Stimulated activated naive CD8-positive, alpha-beta T cell treated with anti-CD3 and anti-CD28 coated beads, Interleukin-15, Interleukin-2, amounts not matched to agents 100 ng/mL and 50 ng/mL, for 24 hours (primary cell): ENCODE measurements around the gene CD59.
"Not testable (repeated sequence)": the region's sequence is repeated elsewhere in the genome, so short reads cannot be mapped to it uniquely, and the experiment has no call there.

Experiments
- H3K27ac Mint-ChIP-seq: one replicate; pipeline ENCODE4 v1.8.0; 2021; ENCODE audit warnings: mild to moderate bottlenecking, mixed read lengths
- H3K27me3 Mint-ChIP-seq: one replicate; pipeline ENCODE4 v1.8.0; 2021; ENCODE audit warnings: mixed read lengths
- H3K36me3 Mint-ChIP-seq: one replicate; pipeline ENCODE4 v1.8.0; 2021; ENCODE audit warnings: low read depth, mixed read lengths
- H3K4me1 Mint-ChIP-seq: one replicate; pipeline ENCODE4 v1.8.0; 2021; ENCODE audit warnings: low read depth, mixed read lengths
- H3K4me3 Mint-ChIP-seq: one replicate; pipeline ENCODE4 v1.8.0; 2021; ENCODE audit warnings: mild to moderate bottlenecking, mixed read lengths
- H3K9me3 Mint-ChIP-seq: one replicate; pipeline ENCODE4 v1.8.0; 2021; ENCODE audit warnings: mixed read lengths

Gene CD59

GRCh38 chr11:33730716-33731115 is 5.5 kb downstream of the CD59 start:
- Mint-ChIP-seq H3K4me3 (no peak overlapping the region), H3K9me3 (no peaks in the 10 kb centered on the region), H3K4me1 (peaks cover 46% of the 10 kb centered on the region), H3K27ac (no peak overlapping the region), H3K27me3 (peaks cover 6% of the 10 kb centered on the region), H3K36me3 (peaks cover 15% of the 10 kb centered on the region)

- not testable (repeated sequence) for H3K4me3 Mint-ChIP-seq, H3K9me3 Mint-ChIP-seq, H3K27ac Mint-ChIP-seq
- Mint-ChIP-seq H3K36me3 (peaks cover 15% of the 10 kb centered on the region), H3K4me1 (peaks cover 41% of the 10 kb centered on the region), H3K27me3 (peaks cover 11% of the 10 kb centered on the region)
Measured at GRCh38 chr11:33729072-33729664, 7.1 kb downstream of the CD59 start.

- H3K4me3 Mint-ChIP-seq, H3K27ac Mint-ChIP-seq, H3K27me3 Mint-ChIP-seq, H3K9me3 Mint-ChIP-seq: not testable (repeated sequence)
- Mint-ChIP-seq H3K36me3 (peaks cover 10% of the 10 kb centered on the region), H3K4me1 (peaks cover 45% of the 10 kb centered on the region)
Measured at GRCh38 chr11:33727539-33727938, 8.7 kb downstream of the CD59 start.

- H3K36me3 Mint-ChIP-seq = peaks cover 9% of the 10 kb centered on the region
Measured at GRCh38 chr11:33725496-33725895, 10.7 kb downstream of the CD59 start.

GRCh38 chr11:33724644-33725035 is 11.6 kb downstream of the CD59 start:
- Mint-ChIP-seq H3K9me3 (no peaks in the 10 kb centered on the region), H3K4me1 (peaks cover 43% of the 10 kb centered on the region), H3K4me3 (no peak overlapping the region), H3K27ac (no peak overlapping the region), H3K36me3 (peaks cover 15% of the 10 kb centered on the region), H3K27me3 (peaks cover 7% of the 10 kb centered on the region)

More at GRCh38 chr11:33725496-33725895, 10.7 kb downstream of the CD59 start:
- Mint-ChIP-seq H3K4me3 (no peak overlapping the region), H3K27ac (no peak overlapping the region), H3K9me3 (no peaks in the 10 kb centered on the region), H3K27me3 (peaks cover 7% of the 10 kb centered on the region), H3K4me1 (peaks cover 43% of the 10 kb centered on the region)

- H3K36me3 Mint-ChIP-seq = peaks cover 16% of the 10 kb centered on the region
- H3K4me3 Mint-ChIP-seq = peak overlapping the region; percentile 8
- H3K9me3 Mint-ChIP-seq = no peaks in the 10 kb centered on the region
- peaks cover 43% of the 10 kb centered on the region for H3K4me1 Mint-ChIP-seq
- H3K27ac Mint-ChIP-seq = peak overlapping the region; percentile 83
- peaks cover 7% of the 10 kb centered on the region for H3K27me3 Mint-ChIP-seq
Measured at GRCh38 chr11:33723238-33723881, 12.9 kb downstream of the CD59 start.

GRCh38 chr11:33722590-33723234 is 13.5 kb downstream of the CD59 start:
- Mint-ChIP-seq H3K27ac (peak overlapping the region; percentile 83), H3K36me3 (peaks cover 16% of the 10 kb centered on the region), H3K9me3 (no peaks in the 10 kb centered on the region), H3K4me1 (peaks cover 42% of the 10 kb centered on the region), H3K4me3 (peak overlapping the region; percentile 8), H3K27me3 (peaks cover 7% of the 10 kb centered on the region)

GRCh38 chr11:33721984-33722383 is 14.2 kb downstream of the CD59 start:
- H3K27ac Mint-ChIP-seq = peak overlapping the region; percentile 34
- H3K27me3 Mint-ChIP-seq = peaks cover 7% of the 10 kb centered on the region
- H3K4me3 Mint-ChIP-seq = no peak overlapping the region
- H3K9me3 Mint-ChIP-seq = no peaks in the 10 kb centered on the region
- H3K4me1 Mint-ChIP-seq = peaks cover 40% of the 10 kb centered on the region
- peaks cover 23% of the 10 kb centered on the region for H3K36me3 Mint-ChIP-seq

GRCh38 chr11:33721426-33721825 is 14.8 kb downstream of the CD59 start:
- H3K9me3 Mint-ChIP-seq = no peaks in the 10 kb centered on the region
- peaks cover 7% of the 10 kb centered on the region for H3K27me3 Mint-ChIP-seq
- H3K27ac Mint-ChIP-seq = no peak overlapping the region
- peaks cover 23% of the 10 kb centered on the region for H3K36me3 Mint-ChIP-seq
- peaks cover 40% of the 10 kb centered on the region for H3K4me1 Mint-ChIP-seq
- H3K4me3 Mint-ChIP-seq = no peak overlapping the region

GRCh38 chr11:33719587-33719986 is 16.6 kb downstream of the CD59 start:
- peaks cover 35% of the 10 kb centered on the region for H3K4me1 Mint-ChIP-seq
- no peak overlapping the region for H3K27ac Mint-ChIP-seq
- H3K36me3 Mint-ChIP-seq = peaks cover 23% of the 10 kb centered on the region
- peaks cover 1% of the 10 kb centered on the region for H3K27me3 Mint-ChIP-seq
- no peaks in the 10 kb centered on the region for H3K9me3 Mint-ChIP-seq
- no peak overlapping the region for H3K4me3 Mint-ChIP-seq

GRCh38 chr11:33718440-33718839 is 17.8 kb downstream of the CD59 start:
- Mint-ChIP-seq H3K4me1 (peaks cover 24% of the 10 kb centered on the region), H3K27me3 (no peaks in the 10 kb centered on the region), H3K9me3 (no peaks in the 10 kb centered on the region), H3K36me3 (peaks cover 26% of the 10 kb centered on the region), H3K27ac (no peak overlapping the region), H3K4me3 (no peak overlapping the region)

GRCh38 chr11:33716243-33716642 is 20.0 kb downstream of the CD59 start:
- Mint-ChIP-seq H3K9me3 (no peaks in the 10 kb centered on the region), H3K4me3 (no peak overlapping the region), H3K36me3 (peaks cover 22% of the 10 kb centered on the region), H3K27me3 (no peaks in the 10 kb centered on the region), H3K27ac (no peak overlapping the region), H3K4me1 (peaks cover 2% of the 10 kb centered on the region)

GRCh38 chr11:33713856-33714398 is 22.3 kb downstream of the CD59 start:
- Mint-ChIP-seq H3K4me1 (no peaks in the 10 kb centered on the region), H3K4me3 (no peak overlapping the region), H3K36me3 (peaks cover 25% of the 10 kb centered on the region), H3K27ac (no peak overlapping the region), H3K9me3 (no peaks in the 10 kb centered on the region), H3K27me3 (no peaks in the 10 kb centered on the region)

GRCh38 chr11:33713151-33713855 is 22.9 kb downstream of the CD59 start:
- no peaks in the 10 kb centered on the region for H3K9me3 Mint-ChIP-seq
- H3K4me1 Mint-ChIP-seq = no peaks in the 10 kb centered on the region
- H3K36me3 Mint-ChIP-seq = peaks cover 30% of the 10 kb centered on the region
- H3K27ac Mint-ChIP-seq = no peak overlapping the region
- no peaks in the 10 kb centered on the region for H3K27me3 Mint-ChIP-seq
- H3K4me3 Mint-ChIP-seq = no peak overlapping the region

- peaks cover 28% of the 10 kb centered on the region for H3K36me3 Mint-ChIP-seq
- no peak overlapping the region for H3K27ac Mint-ChIP-seq
- H3K9me3 Mint-ChIP-seq = no peaks in the 10 kb centered on the region
- H3K27me3 Mint-ChIP-seq = no peaks in the 10 kb centered on the region
- H3K4me3 Mint-ChIP-seq = no peak overlapping the region
- no peaks in the 10 kb centered on the region for H3K4me1 Mint-ChIP-seq
Measured at GRCh38 chr11:33712436-33712835, 23.8 kb downstream of the CD59 start.
